HL-60 (cell line): ENCODE data around the gene TMOD2.

Source experiments
- DNase-seq, 2 experiments: peaks; one replicate each; pipeline ENCODE4 v3.0.0-alpha.2; 2010 to 2020; ENCODE audit warnings: low read depth in 1 of 2, low spot score in 1 of 2
- H3K27ac ChIP-seq: fragments of 250-450 bp; sonication (Bioruptor Pico); replicated peaks from 2 replicates; pipeline ENCODE4 v1.5.1; 2020; ENCODE audit warnings: mild to moderate bottlenecking, moderate library complexity
- H3K27me3 ChIP-seq: fragments of 250-450 bp; sonication (Bioruptor Pico); 2 replicates; pipeline ENCODE4 v1.5.1; 2021; ENCODE audit warnings: mild to moderate bottlenecking, moderate library complexity; ENCODE audit not compliant: insufficient read depth, poor library complexity, severe bottlenecking
- H3K4me3 ChIP-seq: replicated peaks from 2 replicates; pipeline ENCODE4 v1.5.1; 2011; ENCODE audit warnings: mild to moderate bottlenecking, control low read depth, low read length; ENCODE audit not compliant: insufficient read depth
- CTCF ChIP-seq: IDR thresholded peaks from one replicate; pipeline ENCODE4 v1.5.1; 2011; ENCODE audit warnings: low read length, control low read depth, inconsistent platforms; ENCODE audit not compliant: insufficient read depth
- GABPA ChIP-seq: IDR thresholded peaks from 2 replicates; pipeline ENCODE4 v1.6.1; 2012; ENCODE audit warnings: low read depth
- POLR2AphosphoS5 ChIP-seq: IDR thresholded peaks from 2 replicates; pipeline ENCODE4 v1.6.1; 2012; ENCODE audit warnings: low read depth
- REST ChIP-seq: IDR thresholded peaks from 2 replicates; pipeline ENCODE4 v1.6.1; 2012; ENCODE audit warnings: low read depth; ENCODE audit not compliant: insufficient replicate concordance
- SPI1 ChIP-seq: IDR thresholded peaks from 2 replicates; pipeline ENCODE4 v1.6.1; 2012; ENCODE audit warnings: low read depth, mild to moderate bottlenecking, borderline replicate concordance

The TMOD2 gene

GRCh38 chr15:51865317-51865716 is 113.9 kb downstream of the TMOD2 start:
- peak in 1 of 2 experiments; percentile 19 for DNase-seq
- H3K27ac ChIP-seq = no peak overlapping the region
- no peak overlapping the region for H3K4me3 ChIP-seq
- TF ChIP-seq CTCF = no peak
- TF ChIP-seq GABPA = no peak
- TF ChIP-seq POLR2AphosphoS5 = no peak
- no peak for TF ChIP-seq SPI1
- TF ChIP-seq REST = no peak
- no peaks in the 10 kb centered on the region for H3K27me3 ChIP-seq
